Renal cortex interstitium (tissue), 11 donors: ENCODE results near the gene COA1. TPM values are rescaled to one million over a fixed set of nuclear protein-coding genes. Genes with fewer than 3 reads are reported as not detected.
"Not testable (repeated sequence)": the region's sequence is repeated elsewhere in the genome, so short reads cannot be mapped to it uniquely, and the experiment has no call there.

ENCODE experiments used
- DNase-seq, 11 donors: peaks; one replicate each; pipeline ENCODE4 v3.0.0-alpha.2; 2013; ENCODE audit warnings: low read depth in 9 of 11, low spot score in 4 of 11; ENCODE audit errors: extremely low read depth in 1 of 11
- polyA plus RNA-seq, 3 donors: library from polyadenylated mRNA; unstranded; fragments of 120-200 nt; gene quantifications; one replicate each; pipeline ENCODE4 v1.2.1, GENCODE V29; 2013; ENCODE audit not compliant: insufficient read length in 3 of 3

Gene COA1
- polyA plus RNA-seq, 3 donors: 70.9 to 78.0 (median 72.4) TPM

GRCh38 chr7:43673243-43673976, 55.9 kb downstream of the COA1 start:
- DNase-seq: not testable (repeated sequence)

GRCh38 chr7:43671521-43671920, 57.8 kb downstream of the COA1 start:
- no peak for DNase-seq

DNA sequence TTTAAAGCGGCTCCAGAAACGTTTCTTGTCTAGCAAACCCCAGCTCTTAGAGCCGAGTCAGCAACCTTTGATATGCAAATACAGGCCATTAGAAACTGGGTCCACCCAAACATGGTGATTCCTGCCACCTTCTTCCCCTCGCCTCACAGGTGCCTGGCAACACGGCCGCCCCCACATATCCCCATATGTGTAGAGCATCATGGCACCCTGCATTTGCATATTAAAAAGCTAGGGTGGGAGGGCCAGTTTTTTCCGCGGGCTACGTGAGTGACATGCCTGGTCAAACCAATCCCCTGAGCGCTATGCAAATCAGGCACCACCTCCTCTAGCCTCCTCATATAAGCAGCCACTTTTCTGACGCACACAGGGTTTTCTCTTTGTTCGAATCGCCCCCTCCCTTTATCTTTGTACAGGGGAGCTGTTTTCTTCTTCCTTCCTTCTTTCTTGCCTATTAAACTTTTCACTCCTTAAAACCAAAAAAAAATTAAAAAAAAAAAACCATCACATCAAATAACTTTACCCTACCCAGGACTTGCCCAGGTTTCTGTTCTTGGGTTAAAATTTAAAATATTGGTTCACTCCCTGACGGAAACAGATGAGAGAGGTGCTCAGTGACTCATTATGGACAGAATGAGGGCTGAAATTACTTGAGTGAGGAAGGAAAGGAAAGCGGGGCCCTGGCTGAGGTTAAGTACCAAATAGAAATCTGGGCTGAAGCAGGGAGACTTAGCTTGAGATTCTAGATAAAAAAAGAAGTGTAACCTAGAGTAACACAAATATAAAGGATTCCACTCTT, 59.8 kb downstream of the COA1 start:
- DNase-seq: no peak

- DNase-seq: no peak
Observed at GRCh38 chr7:43668035-43668434, 61.3 kb downstream of the COA1 start.

DNA sequence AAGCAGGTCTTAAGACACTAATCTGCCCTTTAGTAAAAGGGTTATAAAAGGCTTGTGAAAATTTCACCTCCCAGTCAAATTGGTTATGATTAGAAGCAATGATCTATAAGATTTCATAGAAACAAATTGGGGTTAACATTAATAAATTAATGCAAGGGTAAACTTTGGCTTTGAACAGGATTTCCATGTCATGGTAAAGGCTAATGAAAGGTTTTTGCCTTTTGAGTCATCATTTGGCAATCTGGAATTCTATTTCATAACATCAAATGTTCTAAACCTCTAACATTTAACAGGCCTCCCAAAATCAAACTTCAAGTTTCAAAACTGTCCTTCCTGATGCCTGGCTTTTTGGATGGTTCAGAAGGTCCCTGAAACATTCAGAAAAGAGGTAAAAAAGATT, 62.4 kb downstream of the COA1 start:
- DNase-seq: no peak

DNA sequence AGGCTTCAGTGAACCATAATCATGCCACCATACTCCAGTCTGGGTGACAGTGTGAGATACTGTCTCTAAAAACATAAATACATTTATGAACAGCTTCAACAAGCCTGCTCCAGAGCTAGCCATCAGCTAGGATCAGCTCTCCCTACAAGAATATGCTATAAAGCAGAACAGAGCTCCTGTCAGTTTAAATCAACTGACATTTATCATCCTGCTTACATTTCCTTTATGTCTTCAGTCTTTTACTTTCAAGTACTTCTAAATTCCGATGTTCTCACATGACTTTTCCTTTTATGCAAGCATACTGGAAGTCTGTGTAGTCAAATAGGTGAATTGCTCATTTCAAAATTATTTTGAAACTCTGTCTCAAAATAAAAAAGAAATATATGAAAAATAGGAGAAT, 64.6 kb downstream of the COA1 start:
- no peak for DNase-seq

DNA sequence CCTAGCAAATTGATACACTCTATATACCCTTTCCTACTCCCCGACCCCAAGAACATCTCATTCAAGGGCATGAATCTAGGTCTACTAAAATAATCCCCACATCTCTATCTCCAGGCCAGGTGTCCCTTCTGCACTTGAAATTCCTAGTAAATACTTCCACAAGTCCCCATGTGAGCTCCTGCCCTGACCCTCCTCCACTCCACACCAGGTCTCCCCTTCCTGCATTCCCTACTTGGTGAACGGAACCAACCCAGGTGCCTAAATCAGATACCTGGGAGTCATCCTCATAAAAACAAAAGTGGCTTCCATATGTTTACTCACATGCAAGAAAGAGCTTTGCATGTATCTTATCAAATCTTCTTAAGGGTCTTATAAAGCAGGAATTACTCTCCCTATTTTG, 69.2 kb downstream of the COA1 start:
- no peak for DNase-seq

DNA sequence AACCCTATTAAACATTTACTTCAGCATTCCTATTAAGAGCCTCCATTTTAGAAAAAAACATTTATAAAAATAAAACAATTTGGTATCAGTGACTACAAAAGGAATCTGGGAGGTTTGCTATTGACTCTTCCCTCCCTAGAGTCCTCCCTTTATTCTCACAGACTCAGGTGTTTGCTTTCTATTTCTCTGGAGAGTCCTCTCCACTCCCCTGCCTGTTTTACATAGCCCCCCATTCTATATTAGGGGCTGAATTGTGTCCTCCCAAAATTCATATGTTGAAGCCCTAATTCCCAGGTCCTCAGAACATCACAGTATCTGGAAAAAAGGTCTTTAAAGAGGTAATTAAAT, 69.8 kb downstream of the COA1 start:
- DNase-seq: no peak

- DNase-seq: no peak
Observed at GRCh38 chr7:43658718-43659548, 70.4 kb downstream of the COA1 start.

DNA sequence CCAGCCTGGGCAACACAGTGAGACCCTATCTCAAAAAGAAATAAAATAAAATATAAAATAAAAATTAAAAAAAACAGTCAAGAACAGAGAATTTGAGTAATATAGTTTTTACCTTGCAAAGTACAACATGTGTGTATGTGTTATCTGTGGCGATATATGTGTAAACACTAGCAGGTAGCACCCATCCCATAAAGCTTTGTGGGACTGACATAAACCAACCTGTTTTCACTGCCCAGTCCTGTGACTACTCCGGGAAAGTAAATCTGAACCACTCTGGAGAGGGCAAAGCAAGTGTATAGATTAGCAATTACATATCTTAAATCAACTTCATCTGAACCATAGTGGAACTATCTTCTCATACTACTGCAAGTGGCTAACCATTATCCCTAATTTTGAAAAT, 72.3 kb downstream of the COA1 start:
- no peak for DNase-seq

- no peak for DNase-seq
Observed at GRCh38 chr7:43655584-43655983, 73.7 kb downstream of the COA1 start.

DNA sequence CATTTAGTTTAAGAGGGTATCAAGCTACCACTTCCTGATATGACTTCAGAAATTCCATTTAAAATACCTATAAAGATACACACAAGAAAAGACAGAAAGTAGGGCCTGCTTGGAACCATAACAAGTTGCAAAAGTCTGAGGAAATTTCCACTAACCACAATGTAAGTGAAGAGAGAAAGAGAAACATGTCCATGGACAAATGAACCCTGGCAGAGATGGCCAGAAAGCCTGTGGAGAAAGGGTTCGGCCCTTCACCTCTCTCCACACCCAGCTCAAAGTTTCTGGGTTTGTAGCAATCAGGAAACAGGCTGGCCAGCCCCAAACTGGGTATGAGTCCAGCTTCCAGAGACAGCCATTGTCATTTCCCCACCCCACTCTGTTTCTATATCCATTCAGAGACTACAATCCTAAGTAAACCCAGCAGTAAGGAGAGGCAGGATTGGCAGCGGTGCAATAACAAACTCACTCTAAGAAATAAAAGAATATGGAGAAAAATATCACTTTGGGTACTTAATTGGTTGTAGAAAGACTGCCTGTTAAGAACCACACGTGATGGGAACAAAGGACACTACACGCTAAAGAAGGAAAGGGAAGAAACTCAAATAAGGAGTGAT, 75.3 kb downstream of the COA1 start:
- DNase-seq: no peak

DNA sequence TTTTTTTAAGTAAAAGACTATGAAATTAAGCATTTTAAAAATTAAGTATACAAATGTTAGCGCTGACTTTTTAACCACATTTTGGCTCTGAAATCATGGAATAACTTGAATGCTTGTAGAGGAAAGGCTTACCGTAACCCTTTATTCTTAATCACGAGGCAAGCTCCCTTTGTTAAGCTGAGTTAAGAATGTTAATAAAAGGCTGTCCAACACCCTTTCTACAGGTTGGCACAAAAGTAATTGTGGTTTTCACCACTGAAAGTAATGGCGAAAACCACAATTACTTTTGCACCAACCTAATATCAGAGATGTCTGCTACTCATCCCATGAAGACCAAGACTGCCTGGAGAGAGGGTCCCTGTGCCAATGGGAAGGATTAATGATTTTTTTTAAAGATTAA, 75.9 kb downstream of the COA1 start:
- no peak for DNase-seq

- no peak for DNase-seq
Observed at GRCh38 chr7:43652364-43652763, 77.0 kb downstream of the COA1 start.

GRCh38 chr7:43650457-43651052, 78.8 kb downstream of the COA1 start:
- no peak for DNase-seq

DNA sequence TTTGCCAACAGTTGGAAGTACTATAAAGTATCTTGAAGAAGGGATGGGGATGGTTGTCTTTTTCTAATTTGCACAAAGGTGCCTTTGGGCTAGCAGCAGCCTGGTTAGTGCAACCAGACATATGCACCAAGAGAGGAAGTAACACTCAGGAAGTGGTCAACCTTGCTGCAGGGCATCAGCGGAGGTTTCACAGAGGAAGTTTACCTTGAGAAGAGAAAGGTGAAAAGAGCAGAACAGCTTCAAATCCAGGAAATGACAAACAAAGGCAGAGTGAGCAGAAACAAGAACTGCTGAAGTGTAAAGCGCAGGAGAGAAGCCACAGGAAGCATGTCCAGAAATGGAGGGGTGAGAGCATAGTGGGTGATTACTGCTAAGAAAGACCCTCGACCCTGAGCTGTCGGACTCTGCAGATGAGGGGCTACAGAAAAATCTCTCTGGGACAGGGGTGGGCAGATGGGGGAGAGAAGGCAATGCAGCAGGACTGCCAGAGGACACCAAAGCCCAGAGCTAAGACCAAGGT, 79.5 kb downstream of the COA1 start:
- DNase-seq: no peak

- DNase-seq: no peak
Observed at GRCh38 chr7:43648473-43649406, 80.6 kb downstream of the COA1 start.
